Neural progenitor cell (in vitro differentiated cells): ENCODE data around the gene CAMKMT. TPM values are rescaled to one million over a fixed set of nuclear protein-coding genes. Genes with fewer than 3 reads are reported as not detected.

Source experiments
- DNase-seq: peaks from one replicate; pipeline ENCODE4 v3.0.0-alpha.2; 2016; ENCODE audit warnings: low spot score
- H2AFZ ChIP-seq: fragments of 200-600 bp; sonication (generic); replicated peaks from 2 replicates; pipeline ENCODE4 v1.6.1; 2016; ENCODE audit warnings: antibody characterized with exemption
- H3F3A ChIP-seq: fragments of 200-600 bp; sonication (generic); 2 replicates; pipeline ENCODE4 v1.6.1; 2016; ENCODE audit warnings: antibody characterized with exemption, low read depth
- H3K27ac ChIP-seq: fragments of 200-600 bp; sonication (generic); 2 replicates; pipeline ENCODE4 v1.5.1; 2016; ENCODE audit warnings: mild to moderate bottlenecking
- H3K27me3 ChIP-seq: fragments of 200-600 bp; sonication (generic); 2 replicates; pipeline ENCODE4 v1.6.1; 2016; ENCODE audit warnings: mild to moderate bottlenecking, moderate library complexity
- H3K36me3 ChIP-seq: fragments of 200-600 bp; sonication (generic); 2 replicates; pipeline ENCODE4 v1.5.1; 2016
- H3K4me1 ChIP-seq: fragments of 200-600 bp; sonication (generic); 2 replicates; pipeline ENCODE4 v1.6.1; 2016; ENCODE audit warnings: mixed run types
- H3K4me2 ChIP-seq: fragments of 200-600 bp; sonication (generic); 2 replicates; pipeline ENCODE4 v1.6.1; 2016
- H3K4me3 ChIP-seq: fragments of 200-600 bp; sonication (generic); 2 replicates; pipeline ENCODE4 v1.5.1; 2016
- H3K79me2 ChIP-seq: fragments of 200-600 bp; sonication (generic); 2 replicates; pipeline ENCODE4 v1.6.1; 2016; ENCODE audit warnings: low read depth
- H3K9ac ChIP-seq: fragments of 200-600 bp; sonication (generic); 2 replicates; pipeline ENCODE4 v1.6.1; 2016
- H3K9me3 ChIP-seq: fragments of 200-600 bp; sonication (generic); 2 replicates; pipeline ENCODE4 v1.5.1; 2016; ENCODE audit warnings: low read depth
- H4K20me1 ChIP-seq: fragments of 200-600 bp; sonication (generic); 2 replicates; pipeline ENCODE4 v1.6.1; 2016; ENCODE audit warnings: low read depth
- H3K27ac Mint-ChIP-seq: 3 replicates; pipeline ENCODE4 v1.8.0; 2021; ENCODE audit warnings: mixed read lengths
- H3K27me3 Mint-ChIP-seq: 2 replicates; pipeline ENCODE4 v1.8.0; 2022; ENCODE audit warnings: low read depth, mild to moderate bottlenecking, inconsistent platforms, moderate library complexity, mixed read lengths; ENCODE audit not compliant: insufficient read depth
- H3K36me3 Mint-ChIP-seq: 3 replicates; pipeline ENCODE4 v1.8.0; 2021; ENCODE audit warnings: mixed read lengths
- H3K4me1 Mint-ChIP-seq: 3 replicates; pipeline ENCODE4 v1.8.0; 2021; ENCODE audit warnings: mixed read lengths
- H3K4me3 Mint-ChIP-seq: 3 replicates; pipeline ENCODE4 v1.8.0; 2021; ENCODE audit warnings: mild to moderate bottlenecking, moderate library complexity, mixed read lengths
- H3K9me3 Mint-ChIP-seq: 3 replicates; pipeline ENCODE4 v1.8.0; 2020; ENCODE audit warnings: mixed read lengths
- CTCF ChIP-seq: fragments of 200-600 bp; sonication (generic); IDR thresholded peaks from 2 replicates; pipeline ENCODE4 v1.5.1; 2017; ENCODE audit warnings: antibody characterized with exemption, mild to moderate bottlenecking
- EZH2 ChIP-seq: fragments of 200-600 bp; sonication (generic); IDR thresholded peaks from 2 replicates; pipeline ENCODE4 v1.6.1; 2017; ENCODE audit warnings: antibody characterized with exemption, mild to moderate bottlenecking, moderate library complexity
- EZH2phosphoT487 ChIP-seq: fragments of 200-600 bp; sonication (generic); IDR thresholded peaks from 2 replicates; pipeline ENCODE4 v1.6.1; 2017; ENCODE audit warnings: antibody characterized with exemption
- total RNA-seq: library from RNA; depleted of rRNA; stranded (reverse); fragments of >200 nt; gene quantifications from 2 replicates; pipeline ENCODE4 v1.2.3, GENCODE V29; 2015; ENCODE audit warnings: low replicate concordance

The CAMKMT gene
- total RNA-seq, 1 donor from 2014 or later = 28.5 TPM

GRCh38 chr2:44424211-44424610, 62.5 kb downstream of the CAMKMT start:
- DNase-seq = no peak
- H3K9me3 ChIP-seq = peaks cover 15% of the 10 kb centered on the region
- H3K27me3 ChIP-seq = no peaks in the 10 kb centered on the region
- no peak overlapping the region for H3K4me2 ChIP-seq
- H3K4me3 Mint-ChIP-seq = no peak overlapping the region
- peaks cover 25% of the 10 kb centered on the region for H3K4me1 ChIP-seq
- H3K36me3 ChIP-seq = peaks cover 17% of the 10 kb centered on the region
- no peak overlapping the region for H3K27ac ChIP-seq
- no peaks in the 10 kb centered on the region for H3K36me3 Mint-ChIP-seq
- H3K9me3 Mint-ChIP-seq = peaks cover 11% of the 10 kb centered on the region
- no peaks in the 10 kb centered on the region for H4K20me1 ChIP-seq
- no peaks in the 10 kb centered on the region for H3K27me3 Mint-ChIP-seq
- no peak overlapping the region for H3K4me3 ChIP-seq
- H3K79me2 ChIP-seq = peaks cover 48% of the 10 kb centered on the region
- TF ChIP-seq EZH2phosphoT487 (no peak), CTCF (no peak), EZH2 (no peak)
- H3K27ac Mint-ChIP-seq = no peak overlapping the region
- no peak overlapping the region for H2AFZ ChIP-seq
- H3K9ac ChIP-seq = no peak overlapping the region
- H3F3A ChIP-seq = peaks cover 48% of the 10 kb centered on the region
- H3K4me1 Mint-ChIP-seq = no peaks in the 10 kb centered on the region

- peaks cover 8% of the 10 kb centered on the region for H3K9me3 Mint-ChIP-seq
- peak overlapping the region; percentile 69 for H3K27ac ChIP-seq
Measured at GRCh38 chr2:44429034-44429433, 67.3 kb downstream of the CAMKMT start.

DNA sequence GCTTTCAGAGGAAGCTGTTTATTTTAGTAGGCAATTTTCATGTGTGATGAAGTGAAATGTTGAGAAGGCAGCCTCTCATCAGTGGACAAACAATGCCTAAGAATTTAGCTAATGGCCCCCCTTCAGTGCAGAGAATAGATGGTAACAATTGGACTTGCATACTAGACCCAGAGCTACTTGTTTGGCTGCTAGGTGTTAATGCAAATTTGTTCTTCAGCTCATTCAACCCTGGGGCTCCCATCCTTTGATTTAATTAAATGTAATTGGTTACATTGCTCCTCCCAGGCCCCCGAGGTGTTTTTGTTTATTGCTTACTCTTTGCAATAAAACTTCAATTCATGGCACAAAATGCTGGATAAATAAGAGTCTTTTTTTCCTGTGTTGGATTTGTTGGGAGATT, 68.6 kb downstream of the CAMKMT start:
- H3K27ac ChIP-seq = peak overlapping the region; percentile 96
- H3K4me1 Mint-ChIP-seq = peaks cover 7% of the 10 kb centered on the region
- no peak overlapping the region for H2AFZ ChIP-seq
- H3K4me3 Mint-ChIP-seq = no peak overlapping the region
- no peaks in the 10 kb centered on the region for H3K27me3 Mint-ChIP-seq
- peaks cover 74% of the 10 kb centered on the region for H3F3A ChIP-seq
- peaks cover 37% of the 10 kb centered on the region for H3K79me2 ChIP-seq
- H3K4me1 ChIP-seq = peaks cover 56% of the 10 kb centered on the region
- peaks cover 4% of the 10 kb centered on the region for H3K9me3 ChIP-seq
- no peak overlapping the region for H3K9ac ChIP-seq
- peaks cover 8% of the 10 kb centered on the region for H3K9me3 Mint-ChIP-seq
- peak overlapping the region; percentile 67 for H3K4me2 ChIP-seq
- H3K4me3 ChIP-seq = peak overlapping the region; percentile 4
- H3K36me3 Mint-ChIP-seq = no peaks in the 10 kb centered on the region
- H4K20me1 ChIP-seq = no peaks in the 10 kb centered on the region
- H3K27me3 ChIP-seq = no peaks in the 10 kb centered on the region
- H3K27ac Mint-ChIP-seq = no peak overlapping the region
- TF ChIP-seq CTCF (no peak), EZH2phosphoT487 (peak; percentile 66)
- peaks cover 4% of the 10 kb centered on the region for H3K36me3 ChIP-seq
- peak; percentile 79 for DNase-seq

More at GRCh38 chr2:44429034-44429433, 67.3 kb downstream of the CAMKMT start:
- DNase-seq = no peak
- Histone ChIP-seq H4K20me1 (no peaks in the 10 kb centered on the region), H2AFZ (no peak overlapping the region), H3F3A (peaks cover 67% of the 10 kb centered on the region), H3K79me2 (peaks cover 28% of the 10 kb centered on the region), H3K9me3 (peaks cover 4% of the 10 kb centered on the region), H3K27me3 (no peaks in the 10 kb centered on the region), H3K36me3 (peaks cover 4% of the 10 kb centered on the region), H3K9ac (no peak overlapping the region), H3K4me1 (peaks cover 43% of the 10 kb centered on the region), H3K4me2 (no peak overlapping the region), H3K4me3 (no peak overlapping the region)
- no peaks in the 10 kb centered on the region for H3K36me3 Mint-ChIP-seq
- H3K4me3 Mint-ChIP-seq = no peak overlapping the region
- H3K4me1 Mint-ChIP-seq = peaks cover 6% of the 10 kb centered on the region
- TF ChIP-seq EZH2 = no peak
- no peak for TF ChIP-seq CTCF
- TF ChIP-seq EZH2phosphoT487 = no peak
- no peaks in the 10 kb centered on the region for H3K27me3 Mint-ChIP-seq
- no peak overlapping the region for H3K27ac Mint-ChIP-seq
